Duodenal mucosa (tissue), 2 donors: ENCODE results near the gene ZDHHC16.
A peak's percentile ranks its signal among the peaks of the same experiment; 100 is the strongest.

Experiments
- H3K27ac ChIP-seq: one replicate; pipeline ENCODE4 v1.7.0; 2013; ENCODE audit warnings: low read depth, low read length
- H3K27me3 ChIP-seq, 2 donors: one replicate each; pipeline ENCODE4 v1.7.0; 2013; ENCODE audit warnings: low read length in 2 of 2, control low read depth in 1 of 2; ENCODE audit not compliant: insufficient read depth in 2 of 2, control insufficient read depth in 1 of 2
- H3K36me3 ChIP-seq, 2 donors: one replicate each; pipeline ENCODE4 v1.7.0; 2013; ENCODE audit warnings: low read length in 2 of 2, control low read depth in 1 of 2; ENCODE audit not compliant: insufficient read depth in 2 of 2, control insufficient read depth in 1 of 2
- H3K4me1 ChIP-seq, 2 donors: one replicate each; pipeline ENCODE4 v1.7.0; 2013; ENCODE audit warnings: low read length in 2 of 2, control low read depth in 1 of 2; ENCODE audit not compliant: insufficient read depth in 2 of 2, control insufficient read depth in 1 of 2
- H3K4me3 ChIP-seq, 2 donors: one replicate each; pipeline ENCODE4 v1.7.0; 2013; ENCODE audit warnings: low read length in 2 of 2, low read depth in 1 of 2
- H3K9ac ChIP-seq, 2 donors: one replicate each; pipeline ENCODE4 v1.7.0; 2013; ENCODE audit warnings: low read length in 2 of 2, low read depth in 1 of 2
- H3K9me3 ChIP-seq, 2 donors: one replicate each; pipeline ENCODE4 v1.7.0; 2013; ENCODE audit warnings: low read length in 2 of 2, control low read depth in 1 of 2; ENCODE audit not compliant: control insufficient read depth in 1 of 2

The ZDHHC16 gene

GRCh38 chr10:97434055-97434454 is 11.9 kb upstream of the ZDHHC16 start:
- Histone ChIP-seq H3K4me1 (no peaks in the 10 kb centered on the region), H3K9me3 (no peaks in the 10 kb centered on the region), H3K36me3 (peaks cover 23 to 62% of the 10 kb centered on the region in 2 donors), H3K27me3 (no peaks in the 10 kb centered on the region), H3K4me3 (no peak overlapping the region), H3K9ac (no peak overlapping the region), H3K27ac (no peak overlapping the region)

DNA sequence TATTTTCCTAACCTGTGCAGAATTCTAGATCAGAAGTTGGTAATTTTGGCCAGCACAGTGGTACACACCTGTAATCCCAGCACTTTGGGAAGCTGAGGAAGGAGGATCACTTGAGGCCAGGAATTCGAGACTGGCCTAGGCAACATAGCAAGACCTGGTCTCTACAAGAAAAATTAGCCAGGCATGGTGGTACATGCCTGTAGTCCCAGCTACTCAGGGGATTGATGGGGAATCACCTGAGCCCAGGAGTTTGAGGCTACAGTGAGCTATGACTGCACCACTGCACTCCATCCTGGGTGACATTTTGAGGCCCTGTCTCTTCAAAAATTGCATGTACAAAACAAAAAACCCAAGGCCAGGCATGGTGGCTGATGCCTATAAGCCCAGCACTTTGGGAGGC is 11.4 kb upstream of the ZDHHC16 start:
- Histone ChIP-seq H3K27me3 (no peaks in the 10 kb centered on the region), H3K36me3 (peaks cover 21 to 67% of the 10 kb centered on the region in 2 donors)

GRCh38 chr10:97435211-97435610 is 10.8 kb upstream of the ZDHHC16 start:
- H3K9ac ChIP-seq = no peak overlapping the region
- H3K27ac ChIP-seq = no peak overlapping the region
- no peaks in the 10 kb centered on the region for H3K27me3 ChIP-seq
- H3K4me3 ChIP-seq = no peak overlapping the region
- peaks cover 20 to 67% of the 10 kb centered on the region in 2 donors for H3K36me3 ChIP-seq
- no peaks in the 10 kb centered on the region for H3K9me3 ChIP-seq
- H3K4me1 ChIP-seq = no peaks in the 10 kb centered on the region

More for the DNA sequence above, 11.4 kb upstream of the ZDHHC16 start:
- Histone ChIP-seq H3K4me1 (no peaks in the 10 kb centered on the region), H3K9me3 (no peaks in the 10 kb centered on the region), H3K27ac (no peak overlapping the region), H3K4me3 (no peak overlapping the region), H3K9ac (no peak overlapping the region)

- Histone ChIP-seq H3K4me1 (peaks cover 14 to 18% of the 10 kb centered on the region in 2 donors), H3K36me3 (peaks cover 4 to 40% of the 10 kb centered on the region in 2 donors), H3K9ac (no peak overlapping the region), H3K27me3 (no peaks in the 10 kb centered on the region), H3K9me3 (no peaks in the 10 kb centered on the region), H3K4me3 (no peak overlapping the region), H3K27ac (no peak overlapping the region)
Observed at GRCh38 chr10:97442277-97442676, 3.7 kb upstream of the ZDHHC16 start.

GRCh38 chr10:97444212-97444611 is 1.8 kb upstream of the ZDHHC16 start:
- no peaks in the 10 kb centered on the region for H3K9me3 ChIP-seq
- H3K27ac ChIP-seq = no peak overlapping the region
- H3K4me3 ChIP-seq = no peak overlapping the region
- no peak overlapping the region for H3K9ac ChIP-seq
- H3K27me3 ChIP-seq = no peaks in the 10 kb centered on the region
- peaks cover under 1 to 24% of the 10 kb centered on the region in 2 donors for H3K36me3 ChIP-seq
- peaks cover 14 to 25% of the 10 kb centered on the region in 2 donors for H3K4me1 ChIP-seq

DNA sequence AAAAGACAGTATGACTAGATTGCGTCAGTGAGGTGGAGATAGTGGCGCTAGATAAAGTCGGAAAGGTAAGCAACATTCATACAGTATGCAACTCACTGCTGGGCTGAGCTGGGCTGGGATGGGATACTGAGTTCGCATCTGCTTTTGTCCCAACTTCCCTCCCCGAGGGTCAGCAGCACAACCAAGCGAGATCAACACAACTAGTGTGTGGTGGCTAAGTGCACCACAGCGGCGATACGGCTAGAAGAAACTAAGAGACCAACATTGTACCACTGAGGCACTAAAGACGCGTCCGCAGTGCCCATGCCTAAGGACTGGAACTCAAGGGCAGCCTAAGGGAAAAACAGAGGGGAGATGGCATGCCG is 636 bp upstream of the ZDHHC16 start:
- H3K36me3 ChIP-seq = peaks cover 0 to 20% of the 10 kb centered on the region in 2 donors
- no peaks in the 10 kb centered on the region for H3K27me3 ChIP-seq
- no peaks in the 10 kb centered on the region for H3K9me3 ChIP-seq
- peak overlapping the region; percentile 61 for H3K9ac ChIP-seq
- H3K4me1 ChIP-seq = peaks cover 14 to 25% of the 10 kb centered on the region in 2 donors
- H3K4me3 ChIP-seq = peak overlapping the region; percentile 98 to 100
- H3K27ac ChIP-seq = no peak overlapping the region

DNA sequence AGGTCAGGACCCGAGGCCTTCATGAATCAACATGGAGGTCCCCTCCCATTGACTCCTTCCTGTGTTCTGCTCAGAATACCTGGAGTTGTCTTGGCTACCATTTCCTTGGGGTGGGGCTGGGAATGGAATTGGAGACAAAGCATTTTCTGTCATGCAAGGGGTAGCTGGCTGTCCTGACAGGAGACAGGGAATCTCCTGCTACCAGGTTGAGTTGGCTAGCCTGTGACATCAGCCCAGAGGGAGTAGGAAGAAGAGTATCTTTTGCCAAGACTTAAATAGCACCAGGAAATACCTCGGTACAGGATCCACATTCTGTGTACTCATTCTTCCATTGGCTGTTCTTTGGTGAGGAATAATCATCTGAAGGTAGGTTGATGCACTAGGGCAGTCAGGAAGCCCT is 4.9 kb downstream of the ZDHHC16 start:
- H3K9ac ChIP-seq = no peak overlapping the region
- H3K4me3 ChIP-seq = no peak overlapping the region
- H3K4me1 ChIP-seq = peaks cover 3 to 14% of the 10 kb centered on the region in 2 donors
- H3K27ac ChIP-seq = no peak overlapping the region
- H3K9me3 ChIP-seq = no peaks in the 10 kb centered on the region
- no peaks in the 10 kb centered on the region for H3K27me3 ChIP-seq
- peaks cover 1 to 39% of the 10 kb centered on the region in 2 donors for H3K36me3 ChIP-seq

- no peak overlapping the region for H3K9ac ChIP-seq
- peaks cover 3 to 14% of the 10 kb centered on the region in 2 donors for H3K4me1 ChIP-seq
- no peaks in the 10 kb centered on the region for H3K27me3 ChIP-seq
- peaks cover 9 to 47% of the 10 kb centered on the region in 2 donors for H3K36me3 ChIP-seq
- no peaks in the 10 kb centered on the region for H3K9me3 ChIP-seq
- no peak overlapping the region for H3K27ac ChIP-seq
- no peak overlapping the region for H3K4me3 ChIP-seq
Observed at GRCh38 chr10:97451605-97452004, 5.6 kb downstream of the ZDHHC16 start.

- Histone ChIP-seq H3K36me3 (peaks cover 14 to 54% of the 10 kb centered on the region in 2 donors), H3K9me3 (no peaks in the 10 kb centered on the region), H3K27ac (no peak overlapping the region), H3K4me1 (peaks cover 0 to 6% of the 10 kb centered on the region in 2 donors), H3K9ac (no peak overlapping the region), H3K4me3 (no peak overlapping the region), H3K27me3 (no peaks in the 10 kb centered on the region)
Observed at GRCh38 chr10:97452352-97452751, 6.4 kb downstream of the ZDHHC16 start.

DNA sequence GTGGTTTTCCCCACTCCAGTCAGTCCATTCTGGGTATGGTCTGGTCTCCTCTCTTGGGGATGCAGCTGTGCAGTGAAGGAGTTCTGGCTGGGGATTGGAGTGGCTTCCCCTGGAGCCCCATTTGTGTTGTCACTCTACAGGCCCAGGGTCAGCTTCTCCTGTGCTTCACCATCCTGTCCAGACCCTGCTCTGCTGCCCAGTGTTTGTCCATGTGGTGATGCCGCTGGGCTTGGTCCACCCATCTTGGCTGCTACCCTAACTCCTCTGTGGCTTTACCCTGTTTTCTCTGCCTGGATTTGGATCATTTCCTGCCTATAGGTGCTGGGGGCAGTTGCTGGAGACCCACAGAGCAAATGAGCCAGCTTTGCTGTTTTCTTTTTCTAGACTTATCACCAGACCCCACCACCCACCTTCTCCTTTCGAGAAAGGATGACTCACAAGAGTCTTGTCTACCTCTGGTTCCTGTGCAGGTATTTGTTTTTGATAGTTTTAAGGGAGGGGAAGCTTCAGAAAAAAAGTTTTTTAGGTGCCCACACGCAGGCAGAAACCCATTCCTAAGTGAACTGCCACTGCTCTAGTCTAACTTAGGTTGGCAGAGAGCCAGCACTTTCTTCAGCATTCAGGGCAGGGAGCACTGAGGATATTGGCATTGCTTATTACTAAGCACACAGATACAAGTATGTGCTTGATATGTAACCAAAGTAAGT is 8.5 kb downstream of the ZDHHC16 start:
- Histone ChIP-seq H3K27ac (no peak overlapping the region), H3K9ac (no peak overlapping the region), H3K36me3 (peaks cover 28 to 74% of the 10 kb centered on the region in 2 donors), H3K4me3 (no peak overlapping the region), H3K27me3 (no peaks in the 10 kb centered on the region), H3K9me3 (no peaks in the 10 kb centered on the region), H3K4me1 (no peaks in the 10 kb centered on the region)
